Upper lobe of left lung (tissue), 6 donors: Measurements from ENCODE around the gene CXCR5. TPM values are rescaled to one million over a fixed set of nuclear protein-coding genes. Genes with fewer than 3 reads are reported as not detected.
A peak's percentile ranks its signal among the peaks of the same experiment; 100 is the strongest.

ENCODE experiments used
- ATAC-seq, 2 donors: fragments of 200-7000 bp; cut with Tn5 transposase; one replicate each; pipeline ENCODE4 v1.9.1; 2022; ENCODE audit warnings: mild to moderate bottlenecking in 2 of 2, moderate library complexity in 2 of 2; ENCODE audit not compliant: low FRiP score in 2 of 2
- DNase-seq, 2 donors: peaks; one replicate each; pipeline ENCODE4 v3.0.0-alpha.2; 2019 to 2020
- H3K27ac ChIP-seq, 4 donors: fragments of 200-600 bp; sonication (generic); one replicate each; pipeline ENCODE4 v1.5.1; 2016 to 2019
- H3K27me3 ChIP-seq, 4 donors: fragments of 200-600 bp; sonication (generic); one replicate each; pipeline ENCODE4 v1.5.1; 2017 to 2019
- H3K36me3 ChIP-seq, 4 donors: fragments of 200-600 bp; sonication (generic); one replicate each; pipeline ENCODE4 v1.5.1; 2016 to 2019
- H3K4me1 ChIP-seq, 4 donors: fragments of 200-600 bp; sonication (generic); one replicate each; pipeline ENCODE4 v1.5.1; 2018 to 2019
- H3K4me3 ChIP-seq, 4 donors: fragments of 200-600 bp; sonication (generic); one replicate each; pipeline ENCODE4 v1.5.1; 2017 to 2019; ENCODE audit warnings: mild to moderate bottlenecking in 2 of 4, moderate library complexity in 1 of 4
- H3K9me3 ChIP-seq, 4 donors: fragments of 200-600 bp; sonication (generic); one replicate each; pipeline ENCODE4 v1.5.1; 2018 to 2019
- EP300 ChIP-seq, 4 donors: sonication (generic); formaldehyde crosslinking; IDR thresholded peaks; one replicate each; pipeline ENCODE4 v1.5.1; 2017; ENCODE audit warnings: antibody characterized with exemption in 4 of 4, control low read depth in 2 of 4
- POLR2A ChIP-seq, 4 donors: fragments of 450-650 bp; IDR thresholded peaks; one replicate each; pipeline ENCODE4 v1.5.1; 2016 to 2017; ENCODE audit warnings: antibody characterized with exemption in 4 of 4, mild to moderate bottlenecking in 2 of 4
- POLR2AphosphoS5 ChIP-seq, 2 donors: sonication (generic); formaldehyde crosslinking; IDR thresholded peaks; one replicate each; pipeline ENCODE4 v1.5.1; 2017; ENCODE audit warnings: antibody characterized with exemption in 2 of 2
- WGBS, 2 donors: methylation state at CpG; one replicate each; pipeline ENCODE4 v1.1.5; 2017 to 2018; 5-methylcytosine and 5-hydroxymethylcytosine counted together
- total RNA-seq, 6 donors: library from RNA; depleted of rRNA in 4 of 6; stranded (reverse); fragments of >200 nt in 4 of 6; gene quantifications; one replicate each; pipeline versions ENCODE4 v1.1.0 to v1.2.1, GENCODE V29; 2016 to 2021
- TF ChIP-seq, protein P1 (sequence below), 6 experiments: fragments of 450-650 bp in 4 of 6; fragments of 200-600 bp in 2 of 6; sonication (generic) in 2 of 6; IDR thresholded peaks; one replicate each; pipeline ENCODE4 v1.5.1; 2016 to 2019; ENCODE audit warnings: antibody characterized with exemption in 6 of 6
- donor health status: DM: no; HTN: no; CAD: no; lungs with moderate emphysema.
- donor health status: DM: no; HTN: yes; CAD: no; lungs with severe emphysema.

CXCR5 gene
- total RNA-seq, 6 donors from 2014 or later: under 0.01 to 0.17 (median 0.16) TPM; not detected in 2

DNA sequence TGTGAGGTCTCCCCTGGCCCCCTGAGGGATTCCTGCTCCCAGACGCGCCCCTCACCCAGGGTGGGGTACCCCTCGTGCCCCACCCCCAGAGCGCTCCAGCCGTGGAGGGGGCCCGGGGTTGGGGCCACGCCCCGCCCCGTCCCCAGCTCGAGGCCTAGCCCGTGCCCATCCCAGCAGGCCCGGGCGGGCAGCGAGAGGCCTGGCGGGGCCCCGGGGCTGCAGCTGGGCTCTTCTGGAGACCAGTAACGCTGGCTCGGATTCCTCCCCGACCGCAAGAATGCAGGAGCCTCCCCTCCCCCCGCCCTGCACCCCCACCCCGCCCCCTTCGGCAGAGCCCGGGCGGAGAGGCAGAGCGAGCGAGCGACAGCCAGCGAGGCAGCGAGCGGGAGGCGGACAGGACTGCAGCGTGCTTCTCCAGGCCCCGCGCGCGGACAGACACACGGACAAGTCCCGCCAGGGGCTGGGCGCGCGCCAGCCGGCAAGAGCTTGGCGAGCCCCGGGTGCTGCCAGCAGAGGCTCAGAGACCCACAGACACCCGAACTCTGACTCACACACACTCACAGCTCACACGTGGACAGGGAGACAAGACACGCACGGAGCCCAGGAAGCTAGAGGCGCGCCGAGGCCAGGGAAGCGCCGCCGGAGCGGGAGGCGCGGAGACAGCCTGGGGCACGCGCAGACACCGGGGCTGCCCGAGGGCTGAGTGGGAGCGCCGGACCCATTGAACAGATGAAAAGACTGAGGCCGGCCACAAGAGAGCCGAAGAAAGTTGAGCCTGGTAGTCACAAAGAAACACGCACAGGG lies 26.8 kb downstream of the CXCR5 start:
- peak; percentile 50 to 71 for ATAC-seq
- no peaks in the 10 kb centered on the region for H3K27me3 ChIP-seq
- H3K9me3 ChIP-seq: no peaks in the 10 kb centered on the region
- H3K36me3 ChIP-seq: peaks cover 0 to 29% (median 17%) of the 10 kb centered on the region in 4 donors
- DNase-seq: peak; percentile 85 to 93
- H3K4me3 ChIP-seq: peak overlapping the region; percentile 13 to 48 (median 32)
- TF ChIP-seq POLR2AphosphoS5 (IDR thresholded peaks at IDR 0.05) (peak; percentile 62 to 64), POLR2A (IDR thresholded peaks at IDR 0.05) (peak in 1 of 4 donors; percentile 63), EP300 (IDR thresholded peaks at IDR 0.05) (no peak)
- TF ChIP-seq, protein P1, sequence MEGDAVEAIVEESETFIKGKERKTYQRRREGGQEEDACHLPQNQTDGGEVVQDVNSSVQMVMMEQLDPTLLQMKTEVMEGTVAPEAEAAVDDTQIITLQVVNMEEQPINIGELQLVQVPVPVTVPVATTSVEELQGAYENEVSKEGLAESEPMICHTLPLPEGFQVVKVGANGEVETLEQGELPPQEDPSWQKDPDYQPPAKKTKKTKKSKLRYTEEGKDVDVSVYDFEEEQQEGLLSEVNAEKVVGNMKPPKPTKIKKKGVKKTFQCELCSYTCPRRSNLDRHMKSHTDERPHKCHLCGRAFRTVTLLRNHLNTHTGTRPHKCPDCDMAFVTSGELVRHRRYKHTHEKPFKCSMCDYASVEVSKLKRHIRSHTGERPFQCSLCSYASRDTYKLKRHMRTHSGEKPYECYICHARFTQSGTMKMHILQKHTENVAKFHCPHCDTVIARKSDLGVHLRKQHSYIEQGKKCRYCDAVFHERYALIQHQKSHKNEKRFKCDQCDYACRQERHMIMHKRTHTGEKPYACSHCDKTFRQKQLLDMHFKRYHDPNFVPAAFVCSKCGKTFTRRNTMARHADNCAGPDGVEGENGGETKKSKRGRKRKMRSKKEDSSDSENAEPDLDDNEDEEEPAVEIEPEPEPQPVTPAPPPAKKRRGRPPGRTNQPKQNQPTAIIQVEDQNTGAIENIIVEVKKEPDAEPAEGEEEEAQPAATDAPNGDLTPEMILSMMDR (IDR thresholded peaks at IDR 0.05): peak in 2 of 6 experiments; percentile 7 to 36
- peak overlapping the region; percentile 94 to 98 (median 97) for H3K27ac ChIP-seq
- 10 to 19% methylated on average over 12 to 34 of the region's 67 CpGs for WGBS, 2 donors
- H3K4me1 ChIP-seq: peaks cover 85 to 91% (median 86%) of the 10 kb centered on the region in 4 donors

DNA sequence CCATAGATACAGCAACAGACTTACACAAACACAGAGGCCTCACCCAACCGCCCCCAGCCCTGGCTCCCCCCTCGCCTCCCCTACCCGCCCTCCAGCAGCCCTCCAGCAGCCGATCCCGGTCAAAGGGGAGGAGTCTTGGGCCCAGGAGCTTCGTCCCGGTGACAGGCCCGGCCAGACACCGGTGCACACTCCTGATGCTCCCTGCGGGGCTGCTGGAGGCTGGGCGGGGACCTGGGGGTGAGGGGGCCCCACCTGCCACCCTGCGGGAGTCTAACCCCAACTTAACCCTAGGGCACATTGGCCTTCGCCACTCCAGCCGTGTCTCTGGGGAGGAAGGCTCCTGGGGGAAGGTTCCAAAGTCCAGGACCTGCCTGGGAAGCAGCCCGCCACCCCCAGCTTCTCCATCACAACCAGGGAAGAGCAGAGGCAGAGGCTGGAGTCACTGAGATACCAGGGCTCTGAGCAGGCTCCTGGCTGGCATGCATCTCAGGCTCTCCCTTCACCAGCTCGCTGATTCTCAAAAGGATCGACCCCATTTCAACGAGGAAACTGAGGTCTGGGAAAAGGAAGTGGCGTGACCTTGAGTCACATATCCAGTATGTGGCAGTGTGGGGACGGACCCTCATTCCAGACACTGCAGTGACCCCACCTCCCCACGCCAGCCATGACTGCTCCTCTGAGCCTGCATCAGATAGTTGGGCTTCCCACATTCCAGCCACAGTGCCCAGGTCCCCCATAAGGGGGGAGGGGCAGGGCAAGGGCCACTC lies 27.6 kb downstream of the CXCR5 start:
- DNase-seq: peak in 1 of 2 donors; percentile 80

DNA sequence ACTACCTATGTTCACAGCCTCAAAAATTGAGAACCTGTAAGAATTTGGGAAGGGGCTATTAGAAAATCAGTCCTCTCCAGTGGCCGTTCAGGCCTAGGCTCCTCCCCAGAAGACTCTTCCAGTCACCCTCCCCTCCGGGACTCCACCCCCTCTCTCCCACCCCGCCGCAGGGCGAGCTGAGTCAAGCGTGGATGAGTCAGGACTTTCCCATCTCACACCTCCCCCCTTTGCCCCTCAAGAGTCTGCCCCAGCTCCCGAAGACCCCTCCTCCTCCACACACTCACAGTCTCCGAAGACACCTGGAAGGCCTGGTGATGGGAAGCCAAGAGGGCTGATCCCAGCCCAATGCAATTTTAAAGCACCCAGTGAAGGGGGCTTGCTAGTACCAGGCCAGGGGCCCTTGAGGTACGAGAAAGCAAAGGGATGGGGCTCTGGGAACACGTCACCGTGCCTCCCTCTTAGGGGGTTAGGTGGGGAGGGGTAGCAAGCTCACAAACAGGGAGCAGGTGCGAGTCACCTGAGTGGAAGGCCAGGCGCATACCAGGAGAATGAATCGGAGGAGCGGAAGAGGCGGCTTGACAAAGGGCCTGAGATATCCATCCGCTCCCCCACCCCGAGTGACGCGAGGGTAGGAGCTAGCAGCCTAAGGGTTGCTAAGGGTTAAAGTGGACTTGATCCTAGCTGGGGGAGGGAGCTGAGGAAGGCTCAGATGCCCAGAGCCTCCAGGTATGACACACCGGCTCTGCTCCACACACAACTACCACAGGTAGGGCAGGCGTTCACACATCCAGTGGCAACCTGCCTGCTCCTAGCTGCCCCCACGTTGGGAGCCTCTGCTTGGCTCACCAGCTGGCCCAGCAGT lies 28.4 kb downstream of the CXCR5 start:
- TF ChIP-seq POLR2AphosphoS5 (IDR thresholded peaks at IDR 0.05): peak in 1 of 2 donors; percentile 58
- no peak for TF ChIP-seq EP300 (IDR thresholded peaks at IDR 0.05)
- TF ChIP-seq POLR2A (IDR thresholded peaks at IDR 0.05): peak in 2 of 4 donors; percentile 29 to 51
- TF ChIP-seq, protein P1 (IDR thresholded peaks at IDR 0.05): no peak
- no peaks in the 10 kb centered on the region for H3K27me3 ChIP-seq
- H3K4me3 ChIP-seq: peak overlapping the region in 2 of 4 donors; percentile 40 to 48
- H3K27ac ChIP-seq: peak overlapping the region; percentile 94 to 98 (median 97)
- WGBS, 2 donors: 15 to 20% methylated on average over 19 to 20 of the region's 23 CpGs
- ATAC-seq (peak; percentile 72 to 75), DNase-seq (peak; percentile 86 to 87)
- peaks cover 96 to 100% (median 99%) of the 10 kb centered on the region in 4 donors for H3K4me1 ChIP-seq
- peaks cover 0 to 13% (median 8%) of the 10 kb centered on the region in 4 donors for H3K36me3 ChIP-seq
- no peaks in the 10 kb centered on the region for H3K9me3 ChIP-seq

More for the DNA sequence above, 27.6 kb downstream of the CXCR5 start:
- Histone ChIP-seq H3K4me1 (peaks cover 93 to 99% (median 94%) of the 10 kb centered on the region in 4 donors), H3K27ac (peak overlapping the region; percentile 94 to 98 (median 97)), H3K36me3 (peaks cover 0 to 21% (median 9%) of the 10 kb centered on the region in 4 donors), H3K4me3 (peak overlapping the region in 3 of 4 donors; percentile 24 to 48 (median 40)), H3K27me3 (no peaks in the 10 kb centered on the region), H3K9me3 (no peaks in the 10 kb centered on the region)
- TF ChIP-seq POLR2A (IDR thresholded peaks at IDR 0.05) (no peak), EP300 (IDR thresholded peaks at IDR 0.05) (no peak), POLR2AphosphoS5 (IDR thresholded peaks at IDR 0.05) (no peak)
- TF ChIP-seq, protein P1 (IDR thresholded peaks at IDR 0.05): no peak
- WGBS, 2 donors: 26 to 80% methylated on average over 1 to 20 of the region's 21 CpGs
- peak in 1 of 2 donors; percentile 0 for ATAC-seq

DNA sequence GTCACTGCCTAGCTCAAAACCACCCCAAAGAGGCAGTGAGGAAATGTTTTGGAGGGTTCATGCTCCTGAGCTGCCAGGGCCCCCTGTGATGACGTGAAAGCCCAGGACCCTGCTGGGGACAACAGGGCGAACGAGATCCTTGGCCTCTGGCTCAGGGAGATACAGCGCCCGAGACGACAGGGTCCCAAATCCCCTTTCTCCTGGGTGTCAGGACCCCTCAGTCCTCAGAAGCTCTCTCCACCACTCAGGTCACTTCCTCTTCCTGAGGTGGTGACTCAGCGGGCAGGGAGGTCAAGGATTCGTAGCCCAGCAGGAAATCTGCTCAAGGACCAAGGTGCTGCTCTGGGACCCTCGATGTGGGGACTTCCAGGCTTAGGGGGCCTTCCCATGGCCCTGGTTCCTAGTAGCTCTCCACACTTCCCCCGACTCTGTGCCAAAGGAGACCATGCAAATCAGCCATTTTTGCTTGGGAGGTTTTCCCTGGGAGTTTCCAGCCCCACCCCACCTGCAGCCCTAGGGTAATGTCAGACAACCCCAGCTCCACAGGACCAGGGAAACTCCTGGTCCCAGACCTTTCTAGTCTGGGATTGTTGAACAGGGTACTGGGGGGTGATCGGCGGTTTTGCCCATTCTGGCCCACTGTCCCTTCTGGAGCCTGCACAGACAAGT lies 29.2 kb downstream of the CXCR5 start:
- WGBS, 2 donors: 14 to 39% methylated on average over 8 of the region's 12 CpGs
- H3K27ac ChIP-seq: peak overlapping the region; percentile 94 to 98 (median 97)
- no peaks in the 10 kb centered on the region for H3K9me3 ChIP-seq
- DNase-seq (peak in 1 of 2 donors; percentile 83), ATAC-seq (no peak)
- no peaks in the 10 kb centered on the region for H3K27me3 ChIP-seq
- H3K36me3 ChIP-seq: peaks cover 0 to 7% (median 3%) of the 10 kb centered on the region in 4 donors
- TF ChIP-seq, protein P1 (IDR thresholded peaks at IDR 0.05): peak in 1 of 6 experiments; percentile 8
- peak in 1 of 2 donors; percentile 29 for TF ChIP-seq POLR2AphosphoS5 (IDR thresholded peaks at IDR 0.05)
- no peak for TF ChIP-seq POLR2A (IDR thresholded peaks at IDR 0.05)
- TF ChIP-seq EP300 (IDR thresholded peaks at IDR 0.05): peak in 1 of 4 donors; percentile 91
- peaks cover 96 to 100% (median 99%) of the 10 kb centered on the region in 4 donors for H3K4me1 ChIP-seq
- peak overlapping the region in 2 of 4 donors; percentile 9 to 48 for H3K4me3 ChIP-seq
